GM12865 (cell line): ENCODE data around the gene SPAM1.
"Not testable (repeated sequence)": the region's sequence is repeated elsewhere in the genome, so short reads cannot be mapped to it uniquely, and the experiment has no call there.

Experiments
- DNase-seq: peaks from one replicate; pipeline ENCODE4 v3.0.0; 2010; ENCODE audit warnings: low read depth
- H3K4me3 ChIP-seq: 2 replicates; pipeline ENCODE4 v1.5.1; 2011; ENCODE audit warnings: mild to moderate bottlenecking, low read depth, low read length, control low read depth
- CTCF ChIP-seq: IDR thresholded peaks from 2 replicates; pipeline ENCODE4 v1.5.1; 2011; ENCODE audit warnings: low read length, control low read depth, low read depth, inconsistent platforms; ENCODE audit not compliant: insufficient read depth; ENCODE audit errors: missing control alignments

SPAM1 gene

GRCh38 chr7:123994449-123994848 lies 69.4 kb downstream of the SPAM1 start:
- no peak for TF ChIP-seq CTCF
- DNase-seq = no peak
- H3K4me3 ChIP-seq = no peak overlapping the region

- peak; percentile 54 for DNase-seq
- H3K4me3 ChIP-seq = no peak overlapping the region
- no peak for TF ChIP-seq CTCF
Measured at GRCh38 chr7:123995617-123996326, 70.7 kb downstream of the SPAM1 start.

- no peak for DNase-seq
- TF ChIP-seq CTCF = no peak
- no peak overlapping the region for H3K4me3 ChIP-seq
Measured at GRCh38 chr7:123996327-123996625, 71.2 kb downstream of the SPAM1 start.

GRCh38 chr7:123998921-123999320 lies 73.9 kb downstream of the SPAM1 start:
- no peak overlapping the region for H3K4me3 ChIP-seq
- DNase-seq = no peak
- no peak for TF ChIP-seq CTCF

GRCh38 chr7:123999703-124000102 lies 74.7 kb downstream of the SPAM1 start:
- no peak overlapping the region for H3K4me3 ChIP-seq
- no peak for TF ChIP-seq CTCF
- no peak for DNase-seq

GRCh38 chr7:124008296-124008695 lies 83.3 kb downstream of the SPAM1 start:
- not testable (repeated sequence) for DNase-seq, H3K4me3 ChIP-seq

GRCh38 chr7:124009321-124009720 lies 84.3 kb downstream of the SPAM1 start:
- peak; percentile 21 for DNase-seq
- TF ChIP-seq CTCF = no peak
- H3K4me3 ChIP-seq = no peak overlapping the region
